ENCODE measurements around the gene HNRNPUL1. TPM values are rescaled to one million over a fixed set of nuclear protein-coding genes. Genes with fewer than 3 reads are reported as not detected.

Gene HNRNPUL1
- total RNA-seq, 5 donors from 2014 or later (not counting 1 experiment from before 2014, with no cell fraction given), result 275 to 350 (median 307) TPM

DNA sequence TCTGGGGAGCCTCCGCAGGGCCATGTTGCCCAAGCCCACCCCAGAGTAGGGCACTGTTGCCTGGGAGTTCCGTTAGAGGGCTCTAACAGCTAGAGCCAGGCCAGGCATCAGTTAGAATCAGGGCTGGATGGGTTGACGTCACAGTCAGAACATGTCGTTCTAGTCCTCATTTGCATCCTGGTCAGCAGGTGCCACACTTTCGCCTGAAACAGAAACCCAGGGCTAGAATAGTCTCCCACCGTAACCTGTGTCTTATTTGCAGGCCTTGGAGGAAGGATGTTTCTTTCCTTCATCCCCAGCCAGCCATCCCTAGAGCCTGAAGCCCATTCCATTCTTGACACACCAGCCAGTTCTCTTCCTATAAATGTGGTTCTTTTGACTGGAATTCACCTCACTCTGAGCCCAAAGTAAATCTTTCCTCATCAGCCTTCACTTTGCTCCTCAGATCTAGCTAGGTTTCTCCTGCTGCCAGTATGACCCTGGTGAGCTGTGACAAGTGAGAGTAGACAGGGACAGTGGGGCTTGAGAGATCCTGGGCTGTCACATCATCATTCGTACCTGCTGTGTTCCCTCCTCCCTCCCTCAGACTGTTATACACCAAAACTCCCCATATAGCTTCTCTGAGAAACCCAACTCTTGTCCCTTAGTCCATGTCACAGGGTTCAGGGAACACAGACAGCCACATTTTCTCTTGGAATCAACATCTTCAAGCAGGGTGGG is 33.6 kb downstream of the HNRNPUL1 start:
- WGBS (ENCODE audit: insufficient coverage), result 72% methylated on average over 5 of the region's 7 CpGs
- peaks cover 78% of the 10 kb centered on the region for H3K36me3 Mint-ChIP-seq
- Histone ChIP-seq H3K4me1 (ENCODE audit: control insufficient read depth in 1 of 2, extremely low read depth in 1 of 2, insufficient read depth in 2 of 2, low read length in 2 of 2) (peaks cover 37 to 65% of the 10 kb centered on the region in 2 experiments), H3K27ac (ENCODE audit: low read length) (peak overlapping the region; percentile 97), H3K4me3 (ENCODE audit: control insufficient read depth in 1 of 2, extremely low read depth in 1 of 2, low read length in 1 of 2) (no peak overlapping the region), H3K27me3 (replicated peaks in 1 of 2; ENCODE audit: control insufficient read depth in 2 of 2, extremely low read depth in 1 of 2, insufficient read depth in 2 of 2, low read length in 1 of 2) (no peaks in the 10 kb centered on the region), H3K9me3 (no peaks in the 10 kb centered on the region), H3K36me3 (ENCODE audit: control insufficient read depth in 2 of 2, extremely low read depth in 1 of 2, insufficient read depth in 1 of 2, low read length in 1 of 2) (peaks cover 14 to 91% of the 10 kb centered on the region in 2 donors)
- H3K4me1 Mint-ChIP-seq, result peaks cover 83 to 87% (median 85%) of the 10 kb centered on the region in 3 donors
- H3K27me3 Mint-ChIP-seq, result no peaks in the 10 kb centered on the region
- ATAC-seq (replicated peaks in 1 of 4) (peak in 3 of 4 experiments; percentile 7 to 34 (median 21)), DNase-seq (peak in 6 of 35 experiments; percentile 23 to 68 (median 35))
- peak overlapping the region; percentile 96 to 99 for H3K27ac Mint-ChIP-seq
- H3K4me3 Mint-ChIP-seq, result peak overlapping the region in 2 of 3 donors; percentile 25 to 31
- ChIA-PET POLR2A (interaction anchor here (0.8 to 2.8 kb wide), 6 partner anchors 9 to 234 kb away, joined by 3 to 17 read pairs (median 3); partner anchors contain the start of gene HNRNPUL1 (in 1 of the 2)), CTCF (interaction anchor here (1.1 to 2.4 kb wide), 4 partner anchors 11 to 93 kb away, joined by 3 to 9 read pairs (median 6); no protein-coding TSS in a partner anchor)
- H3K9me3 Mint-ChIP-seq, result no peaks in the 10 kb centered on the region

DNA sequence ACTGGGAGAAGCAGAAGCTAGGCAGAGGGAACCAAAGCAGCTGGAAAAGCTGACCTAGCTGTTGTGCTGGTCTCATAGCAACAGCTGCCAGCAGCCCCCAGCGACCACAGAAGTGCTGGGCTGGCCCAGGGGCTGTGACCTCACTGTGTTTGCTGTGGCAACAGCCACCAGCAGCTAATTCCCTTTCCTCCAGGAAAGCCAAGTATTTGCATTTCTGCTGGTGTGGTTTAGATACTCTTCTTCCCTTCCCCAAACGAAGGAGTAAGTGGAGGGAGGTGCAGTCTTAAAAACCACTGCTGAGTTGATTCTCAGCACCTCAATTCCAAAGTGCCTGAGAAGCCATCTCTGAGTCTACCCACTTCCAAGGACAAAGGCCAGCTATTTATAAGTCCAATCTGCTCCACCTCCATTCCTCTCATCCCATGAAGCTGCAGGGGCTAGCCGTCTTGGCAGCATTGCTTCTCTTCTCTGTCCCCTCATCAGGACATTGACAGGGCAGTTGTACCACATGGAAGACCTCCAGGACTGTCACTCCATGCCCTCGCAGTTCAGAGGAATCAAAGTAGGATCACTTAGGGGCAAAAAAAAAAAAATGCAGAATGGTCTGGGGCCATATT is 34.3 kb downstream of the HNRNPUL1 start:
- no peaks in the 10 kb centered on the region for H3K9me3 ChIP-seq
- H3K27ac Mint-ChIP-seq, result peak overlapping the region; percentile 96 to 99
- no peaks in the 10 kb centered on the region for H3K27me3 ChIP-seq (replicated peaks in 1 of 2; ENCODE audit: control insufficient read depth in 2 of 2, extremely low read depth in 1 of 2, insufficient read depth in 2 of 2, low read length in 1 of 2)
- no peak overlapping the region for H3K4me3 ChIP-seq (ENCODE audit: control insufficient read depth in 1 of 2, extremely low read depth in 1 of 2, low read length in 1 of 2)
- H3K4me1 Mint-ChIP-seq, result peaks cover 89 to 94% (median 90%) of the 10 kb centered on the region in 3 donors
- peak overlapping the region; percentile 97 for H3K27ac ChIP-seq (ENCODE audit: low read length)
- POLR2A ChIA-PET, result interaction anchor here (0.6 to 2.8 kb wide), 6 partner anchors 8 to 368 kb away, joined by 3 to 17 read pairs (median 3); partner anchors contain the start of gene HNRNPUL1 (in 1 of the 2)
- WGBS (ENCODE audit: insufficient coverage), result 89% methylated on average over 1 of the region's 4 CpGs
- peaks cover 12 to 88% of the 10 kb centered on the region in 2 donors for H3K36me3 ChIP-seq (ENCODE audit: control insufficient read depth in 2 of 2, extremely low read depth in 1 of 2, insufficient read depth in 1 of 2, low read length in 1 of 2)
- DNase-seq (peak in 28 of 35 experiments; percentile 16 to 70 (median 48)), ATAC-seq (replicated peaks in 1 of 4) (peak in 2 of 4 experiments; percentile 16 to 59)
- no peaks in the 10 kb centered on the region for H3K9me3 Mint-ChIP-seq
- H3K36me3 Mint-ChIP-seq, result peaks cover 78% of the 10 kb centered on the region
- H3K4me3 Mint-ChIP-seq, result peak overlapping the region in 2 of 3 donors; percentile 34 to 48
- peaks cover 38 to 72% of the 10 kb centered on the region in 2 experiments for H3K4me1 ChIP-seq (ENCODE audit: control insufficient read depth in 1 of 2, extremely low read depth in 1 of 2, insufficient read depth in 2 of 2, low read length in 2 of 2)
- CTCF ChIA-PET, result interaction anchor here (1.1 to 2.4 kb wide), 4 partner anchors 10 to 94 kb away, joined by 3 to 9 read pairs (median 6); no protein-coding TSS in a partner anchor
- H3K27me3 Mint-ChIP-seq, result no peaks in the 10 kb centered on the region

DNA sequence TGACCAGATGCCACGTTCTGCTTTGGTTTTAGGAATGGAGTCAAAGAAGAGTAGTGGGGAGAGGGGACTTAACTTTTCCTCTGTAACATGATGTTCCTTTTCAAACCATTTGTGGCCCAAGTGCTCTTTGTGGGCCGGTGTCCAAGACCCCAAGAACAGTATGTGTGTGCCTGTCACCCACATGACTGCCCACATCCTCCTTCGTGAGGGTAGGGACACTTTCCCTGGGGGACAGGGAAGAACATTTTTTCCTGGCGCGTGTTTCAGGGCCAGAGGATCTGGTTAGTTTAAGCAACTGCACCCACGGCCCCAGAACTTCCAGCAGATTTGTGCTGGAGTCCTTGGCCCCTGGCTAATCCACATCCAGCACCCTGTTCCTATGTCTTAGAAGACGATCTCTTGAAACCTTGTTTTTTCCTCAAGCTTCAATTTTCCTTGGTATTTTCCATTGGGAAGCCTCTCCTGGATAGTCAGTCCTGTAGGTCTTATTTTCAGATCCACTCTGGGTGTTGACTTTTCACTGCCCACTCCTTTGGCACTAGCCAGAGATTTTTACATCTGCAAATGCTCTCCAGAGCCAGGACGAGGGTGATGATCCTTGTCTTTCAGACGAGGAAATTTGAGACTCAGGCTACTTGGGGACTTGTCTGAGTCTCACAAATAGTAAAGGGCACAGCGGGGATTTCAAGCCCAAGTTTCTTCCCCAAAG is 35.0 kb downstream of the HNRNPUL1 start:
- POLR2A ChIA-PET, result interaction anchor here (0.6 to 2.8 kb wide), 3 partner anchors 35 to 511 kb away, joined by 3 to 14 read pairs (median 4); partner anchors contain the start of gene HNRNPUL1 (in 1 of the 2)
- peak overlapping the region in 1 of 3 donors; percentile 48 for H3K4me3 Mint-ChIP-seq
- H3K36me3 Mint-ChIP-seq, result peaks cover 79% of the 10 kb centered on the region
- H3K27ac Mint-ChIP-seq, result peak overlapping the region; percentile 96 to 99
- H3K27me3 Mint-ChIP-seq, result no peaks in the 10 kb centered on the region
- DNase-seq (peak in 1 of 35 experiments; percentile 25), ATAC-seq (replicated peaks in 1 of 4) (no peak)
- Histone ChIP-seq H3K27ac (ENCODE audit: low read length) (peak overlapping the region; percentile 97), H3K36me3 (ENCODE audit: control insufficient read depth in 2 of 2, extremely low read depth in 1 of 2, insufficient read depth in 1 of 2, low read length in 1 of 2) (peaks cover 8 to 87% of the 10 kb centered on the region in 2 donors), H3K4me1 (ENCODE audit: control insufficient read depth in 1 of 2, extremely low read depth in 1 of 2, insufficient read depth in 2 of 2, low read length in 2 of 2) (peaks cover 44 to 79% of the 10 kb centered on the region in 2 experiments), H3K4me3 (ENCODE audit: control insufficient read depth in 1 of 2, extremely low read depth in 1 of 2, low read length in 1 of 2) (no peak overlapping the region), H3K27me3 (replicated peaks in 1 of 2; ENCODE audit: control insufficient read depth in 2 of 2, extremely low read depth in 1 of 2, insufficient read depth in 2 of 2, low read length in 1 of 2) (no peaks in the 10 kb centered on the region), H3K9me3 (no peaks in the 10 kb centered on the region)
- no peaks in the 10 kb centered on the region for H3K9me3 Mint-ChIP-seq
- H3K4me1 Mint-ChIP-seq, result peaks cover 96 to 100% (median 97%) of the 10 kb centered on the region in 3 donors
- 74% methylated on average over 8 of the region's 10 CpGs for WGBS (ENCODE audit: insufficient coverage)
- CTCF ChIA-PET, result interaction anchor here (1.2 to 2.4 kb wide), 3 partner anchors 9 to 95 kb away, joined by 4 to 9 read pairs (median 7); no protein-coding TSS in a partner anchor

DNA sequence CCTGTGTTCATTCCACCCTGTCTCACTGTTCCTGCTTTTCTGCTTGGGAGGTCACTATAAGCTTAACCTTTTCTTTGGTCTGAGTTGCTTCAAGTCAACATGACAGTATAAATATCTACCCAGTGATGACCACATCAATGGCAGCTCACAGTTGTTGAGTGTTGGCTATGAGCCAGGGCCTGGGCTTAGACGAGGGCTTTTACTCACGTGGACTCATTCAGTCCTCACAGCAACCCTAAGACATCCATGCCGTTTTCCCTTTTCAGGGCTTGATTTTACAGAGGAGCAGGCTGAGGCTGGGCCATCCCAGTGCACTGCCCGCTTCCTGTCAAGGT is 35.5 kb downstream of the HNRNPUL1 start:
- H3K9me3 Mint-ChIP-seq, result no peaks in the 10 kb centered on the region
- H3K36me3 Mint-ChIP-seq, result peaks cover 79% of the 10 kb centered on the region
- peaks cover 48 to 84% of the 10 kb centered on the region in 2 experiments for H3K4me1 ChIP-seq (ENCODE audit: control insufficient read depth in 1 of 2, extremely low read depth in 1 of 2, insufficient read depth in 2 of 2, low read length in 2 of 2)
- peaks cover 8 to 87% of the 10 kb centered on the region in 2 donors for H3K36me3 ChIP-seq (ENCODE audit: control insufficient read depth in 2 of 2, extremely low read depth in 1 of 2, insufficient read depth in 1 of 2, low read length in 1 of 2)
- peak overlapping the region; percentile 97 for H3K27ac ChIP-seq (ENCODE audit: low read length)
- H3K4me3 ChIP-seq (ENCODE audit: control insufficient read depth in 1 of 2, extremely low read depth in 1 of 2, low read length in 1 of 2), result no peak overlapping the region
- no peaks in the 10 kb centered on the region for H3K27me3 Mint-ChIP-seq
- H3K4me1 Mint-ChIP-seq, result peaks cover 97 to 100% (median 98%) of the 10 kb centered on the region in 3 donors
- POLR2A ChIA-PET, result interaction anchor here in 1 of 2 donors (0.6 kb wide), 1 partner anchor 511 kb away, joined by 4 read pairs; no protein-coding TSS in a partner anchor
- CTCF ChIA-PET, result interaction anchor here in 1 of 2 donors (2.4 kb wide), 1 partner anchor 9 kb away, joined by 9 read pairs; no protein-coding TSS in a partner anchor
- H3K4me3 Mint-ChIP-seq, result peak overlapping the region in 2 of 3 donors; percentile 13 to 48
- DNase-seq (peak in 31 of 35 experiments; percentile 24 to 79 (median 53)), ATAC-seq (replicated peaks in 1 of 4) (peak in 2 of 4 experiments; percentile 19 to 22)
- H3K27ac Mint-ChIP-seq, result peak overlapping the region; percentile 96 to 99
- H3K9me3 ChIP-seq, result no peaks in the 10 kb centered on the region
- 25% methylated on average over 4 of the region's 4 CpGs for WGBS (ENCODE audit: insufficient coverage)
- H3K27me3 ChIP-seq (replicated peaks in 1 of 2; ENCODE audit: control insufficient read depth in 2 of 2, extremely low read depth in 1 of 2, insufficient read depth in 2 of 2, low read length in 1 of 2), result no peaks in the 10 kb centered on the region

DNA sequence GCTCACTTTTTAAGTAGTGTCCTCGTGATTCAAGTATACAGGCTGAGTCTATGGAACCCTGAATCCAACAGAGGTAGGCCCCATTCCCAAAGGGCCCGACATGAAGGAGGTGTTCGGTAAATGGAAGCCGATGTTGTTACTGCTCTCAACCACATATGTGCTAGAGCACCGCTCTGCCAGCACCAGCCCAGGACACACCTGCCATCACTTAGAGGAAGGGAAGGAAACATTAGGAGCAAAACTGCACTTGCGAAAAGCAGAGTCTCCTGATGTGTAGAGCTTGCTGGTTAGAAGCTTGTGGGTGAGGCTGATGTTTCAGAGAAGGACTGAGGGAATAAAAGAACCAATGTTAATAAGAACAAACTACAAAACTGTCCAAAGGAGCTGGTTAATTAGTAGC is 36.4 kb downstream of the HNRNPUL1 start:
- Mint-ChIP-seq H3K4me3 (peak overlapping the region in 1 of 3 donors; percentile 48), H3K27me3 (no peaks in the 10 kb centered on the region), H3K27ac (peak overlapping the region; percentile 96 to 99), H3K9me3 (no peaks in the 10 kb centered on the region), H3K4me1 (peaks cover 98 to 100% (median 99%) of the 10 kb centered on the region in 3 donors), H3K36me3 (peaks cover 79% of the 10 kb centered on the region)
- ATAC-seq (replicated peaks in 1 of 4) (no peak), DNase-seq (no peak)
- H3K4me3 ChIP-seq (ENCODE audit: control insufficient read depth in 1 of 2, extremely low read depth in 1 of 2, low read length in 1 of 2), result no peak overlapping the region
- CTCF ChIA-PET, result interaction anchor here in 1 of 2 donors (0.6 to 2.8 kb wide), 2 partner anchors 37 to 119 kb away, joined by 4 to 18 read pairs; partner anchors contain the start of gene HNRNPUL1
- peaks cover 56 to 93% of the 10 kb centered on the region in 2 experiments for H3K4me1 ChIP-seq (ENCODE audit: control insufficient read depth in 1 of 2, extremely low read depth in 1 of 2, insufficient read depth in 2 of 2, low read length in 2 of 2)
- POLR2A ChIA-PET, result interaction anchor here in 1 of 2 donors (1.2 kb wide), 1 partner anchor 37 kb away, joined by 10 read pairs; the partner anchor contains the start of gene HNRNPUL1
- peak overlapping the region; percentile 97 for H3K27ac ChIP-seq (ENCODE audit: low read length)
- 100% methylated on average over 1 of the region's 6 CpGs for WGBS (ENCODE audit: insufficient coverage)
- H3K27me3 ChIP-seq (replicated peaks in 1 of 2; ENCODE audit: control insufficient read depth in 2 of 2, extremely low read depth in 1 of 2, insufficient read depth in 2 of 2, low read length in 1 of 2), result no peaks in the 10 kb centered on the region
- peaks cover 8 to 87% of the 10 kb centered on the region in 2 donors for H3K36me3 ChIP-seq (ENCODE audit: control insufficient read depth in 2 of 2, extremely low read depth in 1 of 2, insufficient read depth in 1 of 2, low read length in 1 of 2)
- no peaks in the 10 kb centered on the region for H3K9me3 ChIP-seq
